Gastrocnemius medialis (tissue), 4 donors: ENCODE data around the gene LRRC75A. TPM values are rescaled to one million over a fixed set of nuclear protein-coding genes. Genes with fewer than 3 reads are reported as not detected.

ENCODE experiments used
- ATAC-seq, 2 donors: fragments of 150-250 bp; one replicate each; pipeline ENCODE4 v1.9.1; 2016
- DNase-seq, 2 donors: peaks; one replicate each; pipeline ENCODE4 v3.0.0-alpha.2; 2019
- H3K27ac ChIP-seq, 4 donors: fragments of 200-600 bp; sonication (generic); 1 replicate in 1 of 4; 2 replicates in 3 of 4; pipeline ENCODE4 v1.5.1; 2016 to 2018; ENCODE audit warnings: mild to moderate bottlenecking in 2 of 4, moderate library complexity in 1 of 4
- H3K27me3 ChIP-seq, 3 donors: fragments of 200-600 bp; sonication (generic) in 2 of 3; 1 replicate in 1 of 3; 2 replicates in 2 of 3; pipeline versions ENCODE4 v1.5.1 to v1.6.0; 2016 to 2019; ENCODE audit warnings: mild to moderate bottlenecking in 1 of 3, moderate library complexity in 1 of 3
- H3K36me3 ChIP-seq, 2 donors: fragments of 200-600 bp; sonication (generic) in 1 of 2; one replicate each; pipeline ENCODE4 v1.5.1; 2017 to 2018
- H3K4me1 ChIP-seq, 2 donors: fragments of 200-600 bp; sonication (generic) in 1 of 2; one replicate each; pipeline ENCODE4 v1.5.1; 2016 to 2017; ENCODE audit warnings: mild to moderate bottlenecking in 2 of 2
- H3K4me3 ChIP-seq, 4 donors: fragments of 200-600 bp; sonication (generic) in 3 of 4; 1 replicate in 1 of 4; 2 replicates in 3 of 4; pipeline ENCODE4 v1.5.1; 2016 to 2019; ENCODE audit warnings: mild to moderate bottlenecking in 2 of 4
- H3K9me3 ChIP-seq, 3 donors: fragments of 200-600 bp; sonication (generic) in 2 of 3; 1 replicate in 1 of 3; 2 replicates in 2 of 3; pipeline ENCODE4 v1.5.1; 2016 to 2019
- CTCF ChIP-seq, 5 experiments: fragments of 450-650 bp in 3 of 5; fragments of 200-600 bp in 2 of 5; sonication (generic) in 2 of 5; IDR thresholded peaks in 4 of 5; conservative IDR thresholded peaks in 1 of 5; 1 replicate in 4 of 5; 2 replicates in 1 of 5; pipeline ENCODE4 v1.5.1; 2016 to 2019; ENCODE audit warnings: antibody characterized with exemption in 5 of 5, mild to moderate bottlenecking in 3 of 5, moderate library complexity in 3 of 5
- POLR2A ChIP-seq, 2 donors: fragments of 450-650 bp; IDR thresholded peaks; one replicate each; pipeline ENCODE4 v1.6.1; 2017; ENCODE audit warnings: antibody characterized with exemption in 2 of 2, mild to moderate bottlenecking in 2 of 2, moderate library complexity in 2 of 2
- in situ Hi-C, 4 donors: fragments of 200-750 bp; cut with MboI; loops; one replicate each; pipeline versions ENCODE4 v1.15.0 to v1.8.0; 2017; ENCODE audit warnings: low sequenced_read_pairs in 4 of 4
- intact Hi-C: fragments of 100-400 bp; cut with DNase I; formaldehyde crosslinking; loops from one replicate; pipeline ENCODE4 v1.15.1; 2023; ENCODE audit warnings: low total_unique reads
- total RNA-seq, 4 donors: library from RNA; depleted of rRNA; stranded (reverse); fragments of >200 nt; gene quantifications; one replicate each; pipeline versions ENCODE4 v1.1.0 to v1.2.3, GENCODE V29; 2016

The LRRC75A gene
- total RNA-seq, 4 donors from 2014 or later = 0.34 to 0.80 TPM; not detected in 2

- in situ Hi-C loops = no loop called here
- no peaks in the 10 kb centered on the region for H3K36me3 ChIP-seq
- DNase-seq = no peak
- peaks cover 0 to 3% of the 10 kb centered on the region in 2 donors for H3K4me1 ChIP-seq
- no peaks in the 10 kb centered on the region for H3K27me3 ChIP-seq
- H3K9me3 ChIP-seq = no peaks in the 10 kb centered on the region
- TF ChIP-seq CTCF (IDR thresholded peaks at IDR 0.05 in 4 of 5, conservative IDR thresholded peaks at IDR 0.05 in 1 of 5) = no peak
- no peak overlapping the region for H3K4me3 ChIP-seq
- intact Hi-C loops = no loop called here
- no peak overlapping the region for H3K27ac ChIP-seq
- no peak for ATAC-seq
Observed at GRCh38 chr17:16462070-16462864, 29.7 kb downstream of the LRRC75A start.

- H3K27me3 ChIP-seq = no peaks in the 10 kb centered on the region
Observed at GRCh38 chr17:16461606-16461866, 30.5 kb downstream of the LRRC75A start.

GRCh38 chr17:16460796-16461605 is 31.0 kb downstream of the LRRC75A start:
- DNase-seq (no peak), ATAC-seq (no peak)
- H3K4me3 ChIP-seq = no peak overlapping the region
- no peaks in the 10 kb centered on the region for H3K36me3 ChIP-seq
- H3K4me1 ChIP-seq = peaks cover 0 to 3% of the 10 kb centered on the region in 2 donors
- TF ChIP-seq CTCF (IDR thresholded peaks at IDR 0.05 in 4 of 5, conservative IDR thresholded peaks at IDR 0.05 in 1 of 5) (no peak), POLR2A (IDR thresholded peaks at IDR 0.05) (no peak)
- H3K27me3 ChIP-seq = no peaks in the 10 kb centered on the region
- in situ Hi-C loops (no loop called here), intact Hi-C loops (no loop called here)
- no peak overlapping the region for H3K27ac ChIP-seq
- H3K9me3 ChIP-seq = no peaks in the 10 kb centered on the region

More at GRCh38 chr17:16461606-16461866, 30.5 kb downstream of the LRRC75A start:
- no peak for TF ChIP-seq CTCF (IDR thresholded peaks at IDR 0.05 in 4 of 5, conservative IDR thresholded peaks at IDR 0.05 in 1 of 5)
- Histone ChIP-seq H3K4me1 (peaks cover 0 to 3% of the 10 kb centered on the region in 2 donors), H3K36me3 (no peaks in the 10 kb centered on the region), H3K4me3 (no peak overlapping the region), H3K9me3 (no peaks in the 10 kb centered on the region), H3K27ac (no peak overlapping the region)
- in situ Hi-C loops = no loop called here
- no peak for DNase-seq
- intact Hi-C loops = no loop called here
- ATAC-seq = no peak

GRCh38 chr17:16459855-16460550 is 32.0 kb downstream of the LRRC75A start:
- no peak overlapping the region for H3K4me3 ChIP-seq
- no peak for ATAC-seq
- H3K27ac ChIP-seq = no peak overlapping the region
- TF ChIP-seq CTCF (IDR thresholded peaks at IDR 0.05 in 4 of 5, conservative IDR thresholded peaks at IDR 0.05 in 1 of 5) (no peak), POLR2A (IDR thresholded peaks at IDR 0.05) (no peak)
- H3K36me3 ChIP-seq = no peaks in the 10 kb centered on the region
- in situ Hi-C loops (loop anchor here in 1 of 4 donors (10.0 kb wide), 1 partner anchor 55 kb away; no protein-coding TSS in a partner anchor), intact Hi-C loops (no loop called here)
- DNase-seq = no peak
- H3K27me3 ChIP-seq = no peaks in the 10 kb centered on the region
- no peaks in the 10 kb centered on the region for H3K9me3 ChIP-seq
- no peaks in the 10 kb centered on the region for H3K4me1 ChIP-seq
